KOPT-K1 (cell line): ENCODE results near the gene UNC5CL.

ENCODE experiments used
- H3K27ac ChIP-seq: fragments of 200-600 bp; sonication (generic); 2 replicates; pipeline ENCODE4 v1.5.1; 2016; ENCODE audit warnings: antibody characterized with exemption, mild to moderate bottlenecking, low read depth, low read length; ENCODE audit not compliant: poor library complexity, severe bottlenecking
- H3K36me3 ChIP-seq: fragments of 200-600 bp; sonication (generic); 2 replicates; pipeline ENCODE4 v1.5.1; 2017; ENCODE audit warnings: antibody characterized with exemption, mild to moderate bottlenecking, low read length, moderate library complexity; ENCODE audit not compliant: insufficient read depth
- H3K9me3 ChIP-seq: fragments of 200-600 bp; sonication (generic); 2 replicates; pipeline ENCODE4 v1.5.1; 2017; ENCODE audit warnings: antibody characterized with exemption, low read length, mild to moderate bottlenecking; ENCODE audit not compliant: insufficient read depth, poor library complexity, severe bottlenecking

UNC5CL gene

GRCh38 chr6:41071923-41072835 lies 33.2 kb upstream of the UNC5CL start, which contains the start of gene OARD1:
Gene OARD1, minus strand, starts transcription at chr6:41072356. Its CDS starts 722 bp downstream, at chr6:41071634.
- peaks cover 57% of the 10 kb centered on the region for H3K36me3 ChIP-seq
- peak within 1 kb of the TSS; percentile 94 for H3K27ac ChIP-seq
- H3K9me3 ChIP-seq, result no peaks in the 10 kb centered on the region

- Histone ChIP-seq H3K36me3 (peaks cover 59% of the 10 kb centered on the region), H3K27ac (peak overlapping the region; percentile 94)
Measured at GRCh38 chr6:41071501-41071922, 32.5 kb upstream of the UNC5CL start.

GRCh38 chr6:41066867-41067304 lies 27.9 kb upstream of the UNC5CL start:
- no peak overlapping the region for H3K27ac ChIP-seq
- H3K36me3 ChIP-seq, result peaks cover 79% of the 10 kb centered on the region

More at GRCh38 chr6:41071501-41071922, 32.5 kb upstream of the UNC5CL start:
- H3K9me3 ChIP-seq, result no peaks in the 10 kb centered on the region

DNA sequence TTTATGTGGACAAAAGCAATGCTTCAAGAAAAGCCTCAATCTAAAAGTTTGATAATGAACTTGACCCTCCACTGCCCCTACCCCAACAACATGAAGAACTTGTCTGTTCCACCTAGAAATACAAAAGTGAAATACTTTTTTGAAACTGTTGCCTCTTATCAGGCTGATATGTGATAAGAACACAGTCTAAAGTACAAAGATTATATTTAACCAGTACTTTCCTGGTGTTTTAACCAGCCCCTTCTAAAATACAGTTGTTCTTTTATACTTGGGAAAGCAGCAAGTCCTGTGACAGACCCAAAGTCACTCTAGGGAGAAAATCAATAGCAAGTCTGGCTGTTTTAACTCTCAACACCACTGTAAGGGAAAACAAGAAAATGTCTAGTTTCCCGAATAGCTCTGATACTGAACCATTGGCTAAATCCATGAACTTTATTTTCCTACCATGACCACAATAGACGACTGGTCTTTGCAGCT lies 26.6 kb upstream of the UNC5CL start:
- no peak overlapping the region for H3K27ac ChIP-seq
- H3K9me3 ChIP-seq, result no peaks in the 10 kb centered on the region
- peaks cover 90% of the 10 kb centered on the region for H3K36me3 ChIP-seq

More at GRCh38 chr6:41066867-41067304, 27.9 kb upstream of the UNC5CL start:
- no peaks in the 10 kb centered on the region for H3K9me3 ChIP-seq

DNA sequence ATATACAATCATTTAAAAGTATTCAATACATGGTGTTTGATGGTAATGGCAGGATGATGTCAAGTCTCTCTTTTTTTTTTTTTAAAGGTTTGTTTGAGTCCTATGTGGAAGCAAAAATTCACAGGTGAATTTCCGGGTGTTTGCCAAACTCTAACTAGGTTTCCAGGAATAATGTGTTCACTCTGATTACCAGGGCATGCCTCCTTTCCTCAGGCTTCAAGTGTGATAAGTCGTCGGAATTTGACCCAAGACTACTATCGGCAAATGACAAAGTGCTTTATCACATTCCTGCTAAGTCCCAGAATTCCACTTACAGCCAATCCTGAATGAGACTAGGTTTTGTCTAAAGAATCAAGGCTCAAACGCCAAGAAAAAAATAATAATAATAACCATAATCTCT lies 25.8 kb upstream of the UNC5CL start:
- peaks cover 86% of the 10 kb centered on the region for H3K36me3 ChIP-seq
- no peak overlapping the region for H3K27ac ChIP-seq
- H3K9me3 ChIP-seq, result no peaks in the 10 kb centered on the region

- Histone ChIP-seq H3K9me3 (no peaks in the 10 kb centered on the region), H3K27ac (no peak overlapping the region), H3K36me3 (peaks cover 76% of the 10 kb centered on the region)
Measured at GRCh38 chr6:41063884-41064285, 24.9 kb upstream of the UNC5CL start.

GRCh38 chr6:41062056-41062455 lies 23.0 kb upstream of the UNC5CL start:
- no peak overlapping the region for H3K27ac ChIP-seq
- H3K36me3 ChIP-seq, result peaks cover 58% of the 10 kb centered on the region
- H3K9me3 ChIP-seq, result no peaks in the 10 kb centered on the region

DNA sequence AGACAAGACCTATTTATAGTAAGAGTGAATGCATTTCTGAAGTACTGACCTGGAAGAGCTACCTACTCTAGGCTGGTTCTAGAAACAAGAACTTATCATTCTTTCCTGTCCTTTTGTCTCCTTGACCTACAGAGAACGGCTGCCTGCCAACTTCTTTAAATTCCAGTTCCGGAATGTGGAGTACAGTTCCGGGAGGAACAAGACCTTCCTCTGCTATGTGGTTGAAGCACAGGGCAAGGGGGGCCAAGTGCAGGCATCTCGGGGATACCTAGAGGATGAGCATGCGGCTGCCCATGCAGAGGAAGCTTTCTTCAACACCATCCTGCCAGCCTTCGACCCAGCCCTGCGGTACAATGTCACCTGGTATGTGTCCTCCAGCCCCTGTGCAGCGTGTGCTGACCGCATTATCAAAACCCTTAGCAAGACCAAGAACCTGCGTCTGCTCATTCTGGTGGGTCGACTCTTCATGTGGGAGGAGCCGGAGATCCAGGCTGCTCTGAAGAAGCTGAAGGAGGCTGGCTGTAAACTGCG lies 22.2 kb upstream of the UNC5CL start:
- peaks cover 52% of the 10 kb centered on the region for H3K36me3 ChIP-seq
- no peak overlapping the region for H3K27ac ChIP-seq
- no peaks in the 10 kb centered on the region for H3K9me3 ChIP-seq

GRCh38 chr6:41059556-41059955 lies 20.5 kb upstream of the UNC5CL start:
- Histone ChIP-seq H3K9me3 (no peaks in the 10 kb centered on the region), H3K36me3 (peaks cover 35% of the 10 kb centered on the region), H3K27ac (no peak overlapping the region)

DNA sequence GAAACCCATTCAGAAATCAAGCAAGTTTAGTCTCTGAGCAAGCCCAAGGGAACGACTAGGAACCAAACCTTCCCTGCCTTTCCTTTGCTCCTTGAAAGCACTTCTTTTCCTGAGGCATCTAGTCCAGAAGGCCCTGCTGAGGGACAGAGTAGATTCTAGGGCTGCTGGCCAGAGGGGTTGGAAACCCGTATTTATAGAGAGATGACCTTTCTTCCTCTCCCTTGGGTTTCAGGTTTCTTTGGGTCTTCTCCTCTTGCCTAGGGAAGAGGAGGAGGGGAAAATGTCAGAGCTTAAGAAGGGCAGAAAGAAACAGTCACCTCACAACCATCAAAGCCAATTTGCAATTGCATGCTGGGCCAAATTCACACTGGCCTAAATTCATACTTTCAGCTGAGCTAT lies 19.8 kb upstream of the UNC5CL start:
- no peaks in the 10 kb centered on the region for H3K9me3 ChIP-seq
- no peak overlapping the region for H3K27ac ChIP-seq
- H3K36me3 ChIP-seq, result peaks cover 27% of the 10 kb centered on the region

- peaks cover 11% of the 10 kb centered on the region for H3K36me3 ChIP-seq
- H3K9me3 ChIP-seq, result no peaks in the 10 kb centered on the region
- H3K27ac ChIP-seq, result no peak overlapping the region
Measured at GRCh38 chr6:41056768-41057490, 17.9 kb upstream of the UNC5CL start.

DNA sequence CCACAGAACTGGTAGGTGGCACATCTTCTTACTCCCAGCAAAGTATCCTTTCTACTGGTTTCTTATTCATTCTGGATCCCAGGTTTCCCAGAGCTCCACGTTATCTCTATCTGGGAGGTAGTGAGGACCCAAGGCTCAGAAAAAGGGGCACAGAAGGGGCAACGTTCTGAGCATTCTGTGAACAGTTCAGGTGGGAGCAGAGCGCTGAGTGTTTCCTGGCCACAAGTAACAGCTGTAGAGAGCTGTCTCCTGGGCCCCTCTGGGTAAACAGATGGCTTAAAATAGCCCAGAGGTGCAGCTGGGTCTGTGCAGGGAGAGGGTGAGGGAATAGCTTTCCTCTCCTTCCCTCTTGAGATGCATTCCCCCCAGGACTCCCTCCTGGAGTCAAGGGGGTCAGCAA lies 16.1 kb upstream of the UNC5CL start:
- no peaks in the 10 kb centered on the region for H3K9me3 ChIP-seq
- peak overlapping the region; percentile 27 for H3K27ac ChIP-seq
- no peaks in the 10 kb centered on the region for H3K36me3 ChIP-seq

DNA sequence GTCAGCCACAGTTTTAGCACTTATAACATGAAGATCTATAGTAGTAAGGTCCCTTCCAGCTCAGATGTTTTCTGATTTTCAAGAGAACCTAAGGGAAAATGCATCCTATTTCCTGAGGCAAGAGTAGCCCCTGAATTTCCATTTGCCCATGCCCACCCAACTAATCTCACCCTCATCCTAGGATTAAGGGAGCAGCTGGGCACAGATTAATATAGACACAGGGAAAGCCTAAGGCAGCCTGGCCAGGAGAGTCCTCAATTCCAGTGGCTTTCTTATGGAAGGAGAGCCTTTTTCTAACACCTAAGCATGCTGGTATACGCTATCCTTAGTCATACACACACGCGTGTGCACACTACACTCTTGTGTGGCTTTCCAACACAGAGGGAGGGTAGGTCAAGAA lies 15.5 kb upstream of the UNC5CL start:
- Histone ChIP-seq H3K27ac (peak overlapping the region; percentile 27), H3K9me3 (no peaks in the 10 kb centered on the region), H3K36me3 (no peaks in the 10 kb centered on the region)

DNA sequence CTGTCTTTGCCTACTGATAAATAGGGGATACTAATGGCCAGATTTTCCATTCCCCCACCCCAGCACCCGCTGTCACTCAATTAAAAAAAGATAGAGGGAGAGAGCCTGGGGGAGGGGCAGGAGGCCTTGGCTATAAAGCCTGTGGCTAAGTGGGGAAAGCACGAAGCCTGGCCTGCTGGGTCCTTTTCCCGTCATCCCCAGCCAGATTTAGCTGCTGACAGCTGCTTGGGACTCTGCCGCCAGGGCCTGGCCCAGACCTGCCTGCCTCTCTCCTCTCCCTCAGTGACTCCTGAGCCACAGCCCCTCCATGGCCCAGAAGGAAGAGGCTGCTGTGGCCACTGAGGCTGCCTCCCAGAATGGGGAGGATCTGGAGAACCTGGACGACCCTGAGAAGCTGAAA lies 14.0 kb upstream of the UNC5CL start, which contains the start of gene APOBEC2:
Gene APOBEC2, plus strand, starts transcription at position 162 of the 400 bp plus-strand sequence. Its CDS starts 146 bp downstream, at position 308.
- no peaks in the 10 kb centered on the region for H3K9me3 ChIP-seq
- peak within 1 kb of the TSS; percentile 15 for H3K27ac ChIP-seq

GRCh38 chr6:41051873-41052272 lies 12.9 kb upstream of the UNC5CL start:
- H3K9me3 ChIP-seq, result no peaks in the 10 kb centered on the region
- H3K27ac ChIP-seq, result peak overlapping the region; percentile 15
- H3K36me3 ChIP-seq, result no peaks in the 10 kb centered on the region

More for the DNA sequence above, 14.0 kb upstream of the UNC5CL start, which contains the start of gene APOBEC2:
- H3K36me3 ChIP-seq, result no peaks in the 10 kb centered on the region
